ENCODE measurements around the gene ZNF568. TPM values are rescaled to one million over a fixed set of nuclear protein-coding genes. Genes with fewer than 3 reads are reported as not detected.

ZNF568 gene
- total RNA-seq: 19.4 and 21.1 TPM in 2 replicates
- total RNA-seq (2013): 20.1 TPM
- 8.2 and 9.8 TPM in 2 replicates for polyA plus RNA-seq
- 11.1 and 16.0 TPM in 2 replicates for polyA minus RNA-seq

DNA sequence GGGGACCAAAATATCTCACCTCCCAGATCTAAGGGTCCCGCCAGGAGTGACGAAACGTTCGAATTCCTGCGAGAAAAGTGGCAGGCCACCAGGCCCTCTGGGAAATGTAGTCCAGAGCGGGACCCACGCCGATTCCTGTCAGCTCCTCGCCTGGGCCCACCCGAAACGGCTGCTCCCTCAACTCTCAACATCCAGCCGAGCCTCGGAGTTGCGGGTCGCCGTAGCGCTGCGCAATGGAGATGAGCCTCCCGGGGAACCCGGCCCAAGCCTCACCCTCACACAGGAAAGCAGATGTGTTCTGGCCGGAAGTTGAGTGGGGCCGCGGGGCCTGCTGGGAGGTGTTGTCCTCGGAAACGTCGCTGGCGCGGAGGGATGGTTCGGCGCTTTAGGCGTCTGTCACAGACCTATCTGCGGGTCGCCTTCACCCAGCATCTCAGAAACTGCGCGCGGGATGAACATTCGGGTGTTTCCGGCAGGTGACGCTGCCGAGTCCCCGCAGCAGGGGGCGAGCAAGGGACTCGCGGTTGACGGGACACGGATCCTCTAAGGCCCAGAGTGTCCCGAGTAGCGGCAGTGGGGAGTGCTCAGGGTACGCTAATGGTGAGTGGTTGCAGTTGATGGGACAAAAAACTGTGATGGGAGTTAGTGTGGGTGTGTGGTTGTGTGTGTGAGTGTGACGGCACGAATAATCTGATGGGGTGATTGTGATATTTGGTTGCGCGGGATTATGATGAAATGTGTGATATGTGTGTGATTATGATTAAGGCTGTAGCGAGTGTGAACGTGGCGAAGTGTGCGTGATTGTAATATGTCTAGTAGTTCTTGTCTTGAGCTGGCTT is at the start of gene ZNF568, which contains the start of gene ZNF829:
Gene ZNF568, plus strand, starts transcription at position 341 of the 839 bp plus-strand sequence. CDS start 6,439 bp downstream, outside the sequence.
Gene ZNF829, minus strand, starts transcription at position 300 of the 839 bp plus-strand sequence. CDS start 1,124 bp downstream, outside the sequence.
- Histone ChIP-seq H3K9me3 (ENCODE audit: control extremely low read depth in 1 of 3, control insufficient read depth in 2 of 3, insufficient read depth in 1 of 3, low read length in 2 of 3) (peaks cover 0 to 7% (median 2%) of the 10 kb centered on the region in 3 donors), H3K36me3 (replicated peaks in 1 of 2; ENCODE audit: control extremely low read depth in 1 of 2, control insufficient read depth in 1 of 2, extremely low read depth in 1 of 2, insufficient read depth in 2 of 2, low read length in 1 of 2) (peaks cover 9 to 13% of the 10 kb centered on the region in 2 experiments), H3K9ac (ENCODE audit: low read length) (peak within 1 kb of the TSS; percentile 78), H3K27me3 (replicated peaks in 1 of 4; ENCODE audit: control extremely low read depth in 1 of 4, control insufficient read depth in 3 of 4, insufficient read depth in 4 of 4, low read length in 3 of 4) (no peaks in the 10 kb centered on the region), H4K20me1 (ENCODE audit: control insufficient read depth, insufficient read depth, low read length, poor library complexity, severe bottlenecking) (no peaks in the 10 kb centered on the region), H3K4me1 (ENCODE audit: control insufficient read depth in 2 of 2, insufficient read depth in 2 of 2, low read length in 2 of 2) (peaks cover 11 to 12% of the 10 kb centered on the region in 2 donors), H2AFZ (ENCODE audit: insufficient read depth, low read depth, low read length, poor library complexity, severe bottlenecking) (peak within 1 kb of the TSS; percentile 96), H3K79me2 (ENCODE audit: control insufficient read depth, insufficient read depth, low read length) (peaks cover 10% of the 10 kb centered on the region), H3K27ac (ENCODE audit: low read length in 2 of 2) (peak within 1 kb of the TSS; percentile 86 to 95), H3K4me3 (ENCODE audit: control extremely low read depth in 1 of 5, extremely low read depth in 1 of 5, insufficient read depth in 1 of 5, low read depth in 2 of 5, low read length in 4 of 5) (peak within 1 kb of the TSS; percentile 77 to 90 (median 86)), H3K4me2 (replicated peaks; ENCODE audit: low read depth, low read length, poor library complexity, severe bottlenecking) (peak within 1 kb of the TSS; percentile 77)
- Mint-ChIP-seq H3K27me3 (no peaks in the 10 kb centered on the region), H3K4me3 (peak within 1 kb of the TSS; percentile 96), H3K9me3 (ENCODE audit: insufficient read depth) (peaks cover 9% of the 10 kb centered on the region), H3K27ac (peak within 1 kb of the TSS; percentile 95), H3K4me1 (peaks cover 24% of the 10 kb centered on the region)
- CTCF ChIA-PET: no interaction called here
- DNase-seq (peak; percentile 96), ATAC-seq (ENCODE audit: low read depth) (peak; percentile 89)
- POLR2A ChIA-PET: no interaction called here
- no peak for TF ChIP-seq EZH2 (IDR thresholded peaks at IDR 0.05; ENCODE audit: borderline replicate concordance, insufficient read depth, low read depth, low read length, poor library complexity, severe bottlenecking)
- TF ChIP-seq, protein P1, sequence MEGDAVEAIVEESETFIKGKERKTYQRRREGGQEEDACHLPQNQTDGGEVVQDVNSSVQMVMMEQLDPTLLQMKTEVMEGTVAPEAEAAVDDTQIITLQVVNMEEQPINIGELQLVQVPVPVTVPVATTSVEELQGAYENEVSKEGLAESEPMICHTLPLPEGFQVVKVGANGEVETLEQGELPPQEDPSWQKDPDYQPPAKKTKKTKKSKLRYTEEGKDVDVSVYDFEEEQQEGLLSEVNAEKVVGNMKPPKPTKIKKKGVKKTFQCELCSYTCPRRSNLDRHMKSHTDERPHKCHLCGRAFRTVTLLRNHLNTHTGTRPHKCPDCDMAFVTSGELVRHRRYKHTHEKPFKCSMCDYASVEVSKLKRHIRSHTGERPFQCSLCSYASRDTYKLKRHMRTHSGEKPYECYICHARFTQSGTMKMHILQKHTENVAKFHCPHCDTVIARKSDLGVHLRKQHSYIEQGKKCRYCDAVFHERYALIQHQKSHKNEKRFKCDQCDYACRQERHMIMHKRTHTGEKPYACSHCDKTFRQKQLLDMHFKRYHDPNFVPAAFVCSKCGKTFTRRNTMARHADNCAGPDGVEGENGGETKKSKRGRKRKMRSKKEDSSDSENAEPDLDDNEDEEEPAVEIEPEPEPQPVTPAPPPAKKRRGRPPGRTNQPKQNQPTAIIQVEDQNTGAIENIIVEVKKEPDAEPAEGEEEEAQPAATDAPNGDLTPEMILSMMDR (IDR thresholded peaks at IDR 0.05): peak; percentile 81
- 1% methylated on average over 57 of the region's 57 CpGs for WGBS (ENCODE audit: insufficient coverage)
- intact Hi-C loops (cut with micrococcal nuclease): loop anchor here (1.0 to 5.0 kb wide), 9 partner anchors 57 to 551 kb away; partner anchors contain the start of genes ZNF345, ZNF383, ZNF569 and ZNF570
